22Rv1 (cell line): ENCODE data around the gene TUBGCP2.

Experiments used
- H3K27ac ChIP-seq: fragments of 450-650 bp; 2 replicates; pipeline ENCODE4 v1.5.1; 2017
- ZFX ChIP-seq: fragments of 450-650 bp; IDR thresholded peaks from 2 replicates; pipeline ENCODE4 v1.6.1; 2017; ENCODE audit warnings: antibody characterized with exemption, borderline replicate concordance
- TF ChIP-seq, protein P1 (sequence below): fragments of 450-650 bp; IDR thresholded peaks from 2 replicates; pipeline ENCODE4 v1.5.1; 2017; ENCODE audit warnings: mild to moderate bottlenecking

TUBGCP2 gene

DNA sequence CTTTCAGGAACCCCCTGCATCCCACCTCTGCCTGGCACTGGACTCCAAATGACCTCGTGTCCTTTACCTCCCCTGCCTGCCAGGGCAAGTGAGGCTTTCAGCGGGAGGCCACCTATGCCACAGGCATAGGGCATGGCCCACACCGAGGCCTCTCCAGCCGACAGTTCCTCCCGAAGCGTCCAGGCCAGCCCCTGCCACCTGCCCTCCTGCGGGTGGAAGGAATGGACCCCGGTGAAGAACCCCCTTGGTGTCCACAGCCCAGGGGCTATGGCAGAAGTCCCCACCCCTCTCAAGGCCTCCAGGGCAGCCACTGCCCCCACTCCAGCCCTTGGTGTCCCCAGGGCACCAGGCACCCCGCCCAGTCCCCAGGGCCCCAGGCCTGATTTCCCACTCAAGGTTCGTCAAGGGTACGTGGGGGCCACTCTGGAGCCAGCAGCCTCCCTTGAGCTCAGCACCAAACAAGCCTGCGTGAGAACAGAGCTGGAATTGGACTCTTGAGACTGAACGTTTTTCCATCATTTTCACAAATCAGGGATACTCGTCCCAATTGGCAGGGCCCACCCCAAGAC is 46.1 kb upstream of the TUBGCP2 start:
- no peak overlapping the region for H3K27ac ChIP-seq
- TF ChIP-seq, protein P1, sequence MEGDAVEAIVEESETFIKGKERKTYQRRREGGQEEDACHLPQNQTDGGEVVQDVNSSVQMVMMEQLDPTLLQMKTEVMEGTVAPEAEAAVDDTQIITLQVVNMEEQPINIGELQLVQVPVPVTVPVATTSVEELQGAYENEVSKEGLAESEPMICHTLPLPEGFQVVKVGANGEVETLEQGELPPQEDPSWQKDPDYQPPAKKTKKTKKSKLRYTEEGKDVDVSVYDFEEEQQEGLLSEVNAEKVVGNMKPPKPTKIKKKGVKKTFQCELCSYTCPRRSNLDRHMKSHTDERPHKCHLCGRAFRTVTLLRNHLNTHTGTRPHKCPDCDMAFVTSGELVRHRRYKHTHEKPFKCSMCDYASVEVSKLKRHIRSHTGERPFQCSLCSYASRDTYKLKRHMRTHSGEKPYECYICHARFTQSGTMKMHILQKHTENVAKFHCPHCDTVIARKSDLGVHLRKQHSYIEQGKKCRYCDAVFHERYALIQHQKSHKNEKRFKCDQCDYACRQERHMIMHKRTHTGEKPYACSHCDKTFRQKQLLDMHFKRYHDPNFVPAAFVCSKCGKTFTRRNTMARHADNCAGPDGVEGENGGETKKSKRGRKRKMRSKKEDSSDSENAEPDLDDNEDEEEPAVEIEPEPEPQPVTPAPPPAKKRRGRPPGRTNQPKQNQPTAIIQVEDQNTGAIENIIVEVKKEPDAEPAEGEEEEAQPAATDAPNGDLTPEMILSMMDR: no peak
- no peak for TF ChIP-seq ZFX

DNA sequence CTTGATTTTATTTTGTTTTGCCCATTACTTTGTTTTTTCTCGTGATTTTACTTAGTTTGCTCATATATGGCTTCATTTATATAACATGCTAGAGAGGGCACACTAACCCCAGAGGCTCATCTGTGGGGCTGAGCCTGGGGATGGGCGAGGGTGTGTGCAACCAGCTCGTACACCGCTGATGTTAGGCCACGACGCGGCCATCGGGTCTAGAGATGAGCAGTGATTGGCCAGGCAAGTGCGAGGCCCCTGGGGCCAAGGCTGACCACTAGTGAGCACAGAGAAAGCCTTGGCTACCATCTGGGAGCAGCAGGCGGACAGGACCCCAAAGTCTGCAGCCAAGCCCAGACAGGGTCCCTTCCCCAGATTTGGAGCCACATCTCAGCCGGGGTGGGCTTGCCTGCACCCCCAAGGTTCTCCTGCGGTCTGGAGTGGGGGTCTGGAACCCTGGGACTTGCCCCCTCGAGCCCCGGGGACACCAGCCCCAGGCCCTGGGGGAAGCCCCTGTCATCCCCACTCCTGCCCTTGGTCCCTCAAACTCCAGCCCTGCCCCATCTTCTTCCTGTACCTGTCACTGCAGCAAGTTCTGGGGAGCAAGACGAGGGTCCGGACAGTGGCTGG is 45.4 kb upstream of the TUBGCP2 start:
- TF ChIP-seq, protein P1: no peak
- no peak for TF ChIP-seq ZFX
- no peak overlapping the region for H3K27ac ChIP-seq

GRCh38 chr10:133353202-133353959 is 44.7 kb upstream of the TUBGCP2 start:
- H3K27ac ChIP-seq: peak overlapping the region; percentile 18; the same call in 1 of the 2 replicates
- TF ChIP-seq, protein P1: no peak
- TF ChIP-seq ZFX: no peak

- no peak for TF ChIP-seq ZFX
- TF ChIP-seq, protein P1: peak; percentile 10; the same call in 1 of the 2 replicates
- no peak overlapping the region for H3K27ac ChIP-seq
Observed at GRCh38 chr10:133351408-133352318, 43.0 kb upstream of the TUBGCP2 start.

DNA sequence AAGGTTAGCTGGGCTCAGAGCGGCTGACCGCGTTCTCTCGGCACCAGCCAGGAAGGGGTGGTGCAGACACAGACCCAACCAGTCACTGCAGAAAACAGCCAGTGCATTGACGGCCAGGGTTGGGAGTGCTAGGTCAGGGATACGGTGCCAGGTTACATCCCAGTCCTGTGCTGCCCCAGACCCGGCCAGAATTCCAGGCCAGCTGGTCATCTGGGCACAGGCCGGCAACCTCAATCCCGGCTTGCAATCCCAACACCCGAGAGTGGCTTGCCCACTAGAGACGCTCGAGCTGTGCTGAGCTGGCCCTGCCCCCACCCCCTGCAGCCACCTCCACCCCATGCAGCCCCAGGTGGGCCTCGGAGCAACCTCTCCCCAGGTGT is 42.3 kb upstream of the TUBGCP2 start:
- TF ChIP-seq ZFX: no peak
- TF ChIP-seq, protein P1: no peak
- H3K27ac ChIP-seq: no peak overlapping the region

DNA sequence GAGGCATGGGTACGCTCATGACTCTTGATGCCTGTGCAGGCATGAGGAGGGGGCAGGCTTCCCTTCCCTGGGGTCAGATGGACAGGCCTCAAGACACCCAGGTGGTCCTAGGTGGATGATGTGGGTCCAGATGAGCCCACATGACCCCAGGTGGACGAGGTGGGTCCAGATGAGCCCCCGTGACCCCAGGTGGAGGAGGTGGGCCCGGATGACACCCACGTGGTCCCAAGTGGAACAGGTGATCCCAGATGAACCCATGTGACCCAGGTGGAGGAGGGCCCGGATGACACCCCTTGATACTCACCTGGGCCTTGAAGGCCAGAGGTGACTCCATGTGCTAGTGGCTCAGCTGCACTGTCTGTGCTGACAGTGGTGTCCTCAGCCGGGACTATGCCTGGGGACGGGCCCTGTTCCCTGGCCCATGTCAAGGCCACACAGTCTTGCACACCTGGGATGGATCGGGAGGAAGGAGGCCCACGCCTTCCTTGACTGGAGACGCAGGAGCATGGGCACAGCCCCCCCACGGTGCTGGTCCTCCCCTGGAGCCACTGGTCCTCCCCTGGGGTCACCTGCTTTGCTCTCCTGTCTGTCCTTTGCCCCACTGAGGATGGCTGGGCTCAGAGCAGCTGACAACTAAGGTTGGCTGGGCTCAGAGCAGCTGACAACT is 41.7 kb upstream of the TUBGCP2 start:
- no peak overlapping the region for H3K27ac ChIP-seq
- TF ChIP-seq, protein P1: no peak
- no peak for TF ChIP-seq ZFX
